PFSK-1 (cell line): ENCODE measurements around the gene CSNK1G1.

Source experiments
- FOXP2 ChIP-seq: optimal IDR thresholded peaks from 2 replicates; pipeline ENCODE3; 2011; ENCODE audit warnings: borderline replicate concordance, control low read depth, inconsistent platforms; ENCODE audit not compliant: insufficient read depth; ENCODE audit errors: extremely low read length, extremely low read depth
- POLR2AphosphoS5 ChIP-seq: IDR thresholded peaks from 2 replicates; pipeline ENCODE4 v1.6.1; 2012; ENCODE audit warnings: low read depth, mild to moderate bottlenecking, control low read depth, low read length, moderate library complexity
- REST ChIP-seq, 2 experiments: IDR thresholded peaks; 2 replicates each; pipeline versions ENCODE4 v1.6.1 to v1.8.0; 2011 to 2012; ENCODE audit warnings: low read depth in 2 of 2, low read length in 2 of 2, control low read depth in 1 of 2, inconsistent platforms in 1 of 2, mild to moderate bottlenecking in 1 of 2, moderate library complexity in 1 of 2; ENCODE audit not compliant: insufficient read depth in 1 of 2
- SIN3A ChIP-seq: IDR thresholded peaks from 2 replicates; pipeline ENCODE4 v1.6.1; 2012; ENCODE audit warnings: mild to moderate bottlenecking, low read length, moderate library complexity, borderline replicate concordance; ENCODE audit not compliant: insufficient read depth
- TAF1 ChIP-seq: IDR thresholded peaks from 2 replicates; pipeline ENCODE4 v1.6.1; 2012; ENCODE audit warnings: low read length, control low read depth, borderline replicate concordance; ENCODE audit not compliant: insufficient read depth

The CSNK1G1 gene

GRCh38 chr15:64157599-64158125 lies 198.3 kb downstream of the CSNK1G1 start:
- TF ChIP-seq REST (IDR thresholded peaks at IDR 0.05; ENCODE audit: insufficient read depth in 1 of 2, low read depth in 2 of 2, low read length in 2 of 2) = no peak
- TF ChIP-seq FOXP2 = no peak
- no peak for TF ChIP-seq SIN3A
- TF ChIP-seq POLR2AphosphoS5 = no peak
- TF ChIP-seq TAF1 = no peak

DNA sequence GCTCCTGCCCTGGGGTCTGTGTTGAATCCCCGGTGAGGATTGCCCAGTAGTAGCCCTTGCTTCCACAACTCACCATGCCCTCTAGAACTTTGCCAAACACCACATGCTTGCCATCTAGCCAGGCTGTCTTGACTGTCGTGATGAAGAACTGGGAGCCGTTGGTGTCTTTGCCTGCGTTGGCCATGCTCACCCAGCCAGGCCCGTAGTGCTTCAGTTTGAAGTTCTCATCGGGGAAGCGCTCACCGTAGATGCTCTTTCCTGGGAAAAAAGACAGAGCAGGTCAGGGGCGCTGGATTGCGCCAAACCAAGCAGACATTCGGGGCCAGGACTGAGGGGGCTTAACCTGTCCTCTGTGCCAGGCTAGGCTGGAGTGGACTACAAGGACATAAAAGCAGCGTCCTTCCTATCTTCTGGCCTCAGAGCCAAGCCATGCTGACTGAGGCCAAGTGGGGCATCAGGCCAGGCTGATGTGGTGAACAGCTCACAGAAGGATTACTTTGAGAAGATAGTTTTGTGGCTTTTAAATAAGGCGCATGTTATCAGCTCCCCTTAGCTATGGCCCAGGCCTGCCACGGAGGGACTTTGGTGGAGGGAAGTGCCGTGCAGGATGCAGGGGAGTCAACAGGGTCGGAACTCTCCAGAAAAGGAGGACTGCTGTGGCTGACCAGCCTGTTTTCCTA lies 199.2 kb downstream of the CSNK1G1 start:
- no peak; the same call in 1 of the 2 replicates for TF ChIP-seq POLR2AphosphoS5
- no peak for TF ChIP-seq REST (IDR thresholded peaks at IDR 0.05; ENCODE audit: insufficient read depth in 1 of 2, low read depth in 2 of 2, low read length in 2 of 2)
- no peak for TF ChIP-seq SIN3A
- no peak for TF ChIP-seq FOXP2
- no peak for TF ChIP-seq TAF1

- TF ChIP-seq SIN3A = no peak
- TF ChIP-seq POLR2AphosphoS5 = no peak
- TF ChIP-seq REST (IDR thresholded peaks at IDR 0.05; ENCODE audit: insufficient read depth in 1 of 2, low read depth in 2 of 2, low read length in 2 of 2) = no peak
- TF ChIP-seq FOXP2 = no peak
- no peak for TF ChIP-seq TAF1
Observed at GRCh38 chr15:64155802-64156651, 199.9 kb downstream of the CSNK1G1 start.

GRCh38 chr15:64153480-64154367 lies 202.2 kb downstream of the CSNK1G1 start:
- TF ChIP-seq POLR2AphosphoS5 (peak; percentile 75), REST (IDR thresholded peaks at IDR 0.05; ENCODE audit: insufficient read depth in 1 of 2, low read depth in 2 of 2, low read length in 2 of 2) (no peak), SIN3A (peak; percentile 65; the same call in 1 of the 2 replicates), FOXP2 (peak; percentile 87)
